ENCODE measurements around the gene CDKN2AIP. TPM values are rescaled to one million over a fixed set of nuclear protein-coding genes. Genes with fewer than 3 reads are reported as not detected.

CDKN2AIP gene
- polyA plus RNA-seq, 1 of the 3 experiments (the other 2 are of a cell fraction) = 8.3 TPM

GRCh38 chr4:183424109-183424744, 20.2 kb upstream of the CDKN2AIP start:
- Histone ChIP-seq H3K4me3 (ENCODE audit: low read depth in 2 of 2, low read length in 1 of 2) (no peak overlapping the region), H3K36me3 (replicated peaks in 1 of 2; ENCODE audit: control insufficient read depth in 1 of 2, insufficient read depth in 2 of 2, low read length in 1 of 2) (no peaks in the 10 kb centered on the region), H4K20me1 (ENCODE audit: insufficient read depth) (no peaks in the 10 kb centered on the region), H3K4me2 (no peak overlapping the region), H3F3A (replicated peaks; ENCODE audit: insufficient read depth) (no peaks in the 10 kb centered on the region), H3K79me2 (ENCODE audit: insufficient read depth) (no peaks in the 10 kb centered on the region), H3K27ac (ENCODE audit: low read depth in 2 of 2, low read length in 1 of 2) (no peak overlapping the region), H3K4me1 (ENCODE audit: control insufficient read depth in 1 of 2, insufficient read depth in 2 of 2, low read depth in 1 of 2, low read length in 1 of 2) (no peaks in the 10 kb centered on the region), H2AFZ (ENCODE audit: low read depth) (no peak overlapping the region), H3K9me2 (no peaks in the 10 kb centered on the region), H3K9ac (no peak overlapping the region), H3K27me3 (ENCODE audit: insufficient read depth) (no peaks in the 10 kb centered on the region), H3K9me3 (no peaks in the 10 kb centered on the region)
- no peak for DNase-seq
- whole genome bisulfite sequencing (ENCODE audit: low lambda C conversion rate) = 89% methylated on average over 5 of the region's 5 CpGs
- ChIA-PET POLR2A (no interaction called here), CTCF (interaction anchor here (1.0 kb wide), 1 partner anchor 17 kb away, joined by 3 read pairs; no protein-coding TSS in a partner anchor)
- TF ChIP-seq MXI1 (IDR thresholded peaks at IDR 0.05; ENCODE audit: low read depth, low read length) (no peak), CTCF (IDR thresholded peaks at IDR 0.05) (no peak), NRF1 (IDR thresholded peaks at IDR 0.05; ENCODE audit: low read depth, low read length) (no peak)

GRCh38 chr4:183426507-183426906, 17.9 kb upstream of the CDKN2AIP start:
- Histone ChIP-seq H3K27me3 (ENCODE audit: insufficient read depth) (no peaks in the 10 kb centered on the region), H3K9me3 (no peaks in the 10 kb centered on the region), H3K9me2 (no peaks in the 10 kb centered on the region), H3K4me2 (no peak overlapping the region), H3K79me2 (ENCODE audit: insufficient read depth) (no peaks in the 10 kb centered on the region), H3K36me3 (replicated peaks in 1 of 2; ENCODE audit: control insufficient read depth in 1 of 2, insufficient read depth in 2 of 2, low read length in 1 of 2) (no peaks in the 10 kb centered on the region), H3K4me3 (ENCODE audit: low read depth in 2 of 2, low read length in 1 of 2) (no peak overlapping the region), H3K9ac (no peak overlapping the region), H2AFZ (ENCODE audit: low read depth) (no peak overlapping the region), H4K20me1 (ENCODE audit: insufficient read depth) (no peaks in the 10 kb centered on the region), H3K4me1 (ENCODE audit: control insufficient read depth in 1 of 2, insufficient read depth in 2 of 2, low read depth in 1 of 2, low read length in 1 of 2) (no peaks in the 10 kb centered on the region), H3K27ac (ENCODE audit: low read depth in 2 of 2, low read length in 1 of 2) (no peak overlapping the region), H3F3A (replicated peaks; ENCODE audit: insufficient read depth) (no peaks in the 10 kb centered on the region)
- no peak for DNase-seq
- POLR2A ChIA-PET = no interaction called here
- 89% methylated on average over 6 of the region's 6 CpGs for WGBS (ENCODE audit: low lambda C conversion rate)
- CTCF ChIA-PET = no interaction called here
- TF ChIP-seq MAX (IDR thresholded peaks at IDR 0.05; ENCODE audit: low read depth) (no peak), NFIC (IDR thresholded peaks at IDR 0.05; ENCODE audit: borderline replicate concordance) (no peak), MXI1 (IDR thresholded peaks at IDR 0.05; ENCODE audit: low read depth, low read length) (no peak), RCOR1 (IDR thresholded peaks at IDR 0.05; ENCODE audit: low read length) (no peak), RXRA (IDR thresholded peaks at IDR 0.05; ENCODE audit: borderline replicate concordance, low read depth) (no peak), CHD2 (IDR thresholded peaks at IDR 0.05; ENCODE audit: low read length, partially characterized antibody) (no peak), FOXJ3 (CRISPR knock-in tag; IDR thresholded peaks at IDR 0.05) (no peak), TAF1 (IDR thresholded peaks at IDR 0.05; ENCODE audit: borderline replicate concordance, low read depth, low read length) (no peak), RFX5 (IDR thresholded peaks at IDR 0.05; ENCODE audit: low read length) (no peak), POLR2AphosphoS5 (IDR thresholded peaks at IDR 0.05; ENCODE audit: low read depth, low read length) (no peak), RAD21 (IDR thresholded peaks at IDR 0.05; ENCODE audit: low read length) (no peak), CTCF (IDR thresholded peaks at IDR 0.05) (no peak), YY1 (IDR thresholded peaks at IDR 0.05; ENCODE audit: low read depth) (no peak)

All from SK-N-SH (cell line).